Epithelial cell of esophagus (primary cell): ENCODE data around the gene SMIM30.

Experiments used
- DNase-seq: peaks from one replicate; pipeline ENCODE4 v3.0.0; 2010; ENCODE audit warnings: low read depth
- H3K4me3 ChIP-seq: 2 replicates; pipeline ENCODE4 v1.5.1; 2011; ENCODE audit warnings: mild to moderate bottlenecking, low read length, control low read depth
- CTCF ChIP-seq: IDR thresholded peaks from 2 replicates; pipeline ENCODE4 v1.5.1; 2011; ENCODE audit warnings: low read depth, mild to moderate bottlenecking, low read length, control low read depth, inconsistent platforms; ENCODE audit not compliant: insufficient read depth; ENCODE audit errors: missing control alignments

The SMIM30 gene

DNA sequence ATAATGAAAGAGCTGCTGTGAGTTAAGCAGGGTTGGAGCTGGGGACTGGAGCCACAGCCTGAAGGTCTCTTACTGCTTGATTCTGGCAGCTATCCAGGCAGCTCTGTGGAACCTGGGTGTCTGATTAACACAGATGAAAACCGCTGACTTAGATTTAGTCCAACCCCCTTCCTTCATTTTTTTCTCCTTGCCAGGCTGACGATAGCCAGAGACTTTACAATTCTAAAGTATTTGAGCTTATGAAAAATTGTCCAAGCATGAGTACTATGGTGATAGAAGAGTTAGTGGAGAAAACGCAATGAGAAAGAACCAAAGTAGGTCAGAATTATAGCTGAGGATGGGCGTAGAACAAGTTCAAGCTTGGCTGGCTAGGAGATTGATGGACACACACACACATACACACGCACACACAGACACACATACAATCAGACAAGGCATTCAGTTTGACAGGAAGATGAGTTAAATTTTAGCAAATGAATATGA lies 18.2 kb downstream of the SMIM30 start:
- peak; percentile 91 for DNase-seq
- no peak for TF ChIP-seq CTCF
- peak overlapping the region; percentile 26 for H3K4me3 ChIP-seq

DNA sequence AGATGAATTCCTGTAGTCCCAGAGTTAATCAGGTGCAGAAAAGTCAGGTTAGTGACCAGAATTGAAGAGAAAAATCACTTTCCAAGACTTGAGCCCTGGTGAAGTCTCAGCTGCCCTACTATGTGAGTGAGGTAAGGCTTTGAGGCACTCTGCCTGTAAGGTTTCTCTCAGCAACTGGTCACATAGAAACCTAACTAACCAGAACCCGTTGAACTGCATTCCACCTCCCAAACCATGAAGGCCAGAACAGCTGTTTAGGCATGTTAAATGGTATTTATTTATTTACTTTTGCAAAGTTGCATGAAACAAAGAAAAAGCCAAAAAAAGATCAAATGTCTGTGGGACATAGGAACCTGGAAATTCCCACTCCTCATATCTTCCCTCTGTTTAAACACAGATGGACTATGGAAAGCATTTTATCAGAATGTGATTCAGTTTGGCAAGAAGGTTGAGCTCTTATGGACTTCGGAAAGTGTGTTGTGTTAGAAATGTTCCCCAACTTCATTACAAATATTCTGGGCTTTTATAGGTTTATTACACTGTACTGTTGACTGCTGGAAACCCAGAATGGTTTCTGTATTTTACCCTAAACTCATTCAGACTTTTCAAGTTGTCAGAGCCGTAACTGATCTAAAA lies 19.0 kb downstream of the SMIM30 start:
- TF ChIP-seq CTCF, result no peak
- H3K4me3 ChIP-seq, result peak overlapping the region; percentile 26
- DNase-seq, result peak; percentile 94

DNA sequence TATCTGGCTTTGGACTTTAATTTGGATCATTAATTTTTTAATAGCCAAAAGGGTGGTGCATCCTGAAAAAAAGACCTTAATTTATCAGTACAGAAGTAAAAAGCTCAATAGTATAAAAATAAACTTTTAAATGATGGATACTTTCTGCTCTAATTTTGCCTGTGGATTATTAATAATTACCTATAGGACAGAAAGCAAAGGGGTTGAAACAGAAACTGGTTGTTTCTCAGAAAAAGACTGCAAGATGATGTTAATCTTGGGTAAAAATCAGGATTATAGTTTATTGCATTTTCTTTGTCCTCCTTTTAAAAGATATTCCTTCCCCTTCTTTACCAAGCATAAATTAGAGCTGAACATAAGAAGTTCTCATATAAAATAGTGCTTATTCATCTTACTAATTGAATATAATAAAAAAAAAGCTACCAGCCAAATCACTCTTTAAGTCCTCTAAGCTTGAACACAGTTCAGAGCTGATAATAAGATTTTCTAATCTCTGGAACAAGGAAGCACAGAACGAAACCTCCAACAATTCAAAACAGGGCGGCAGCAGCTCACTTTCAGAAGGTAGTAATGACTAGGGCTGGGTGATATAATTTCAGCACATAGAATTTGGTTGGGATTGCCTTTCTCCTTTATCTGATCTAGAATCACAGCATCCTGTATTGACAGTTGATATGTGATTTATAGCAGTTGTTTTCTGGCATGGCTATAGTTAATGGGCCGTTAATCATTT lies 23.7 kb downstream of the SMIM30 start:
- TF ChIP-seq CTCF, result no peak
- no peak for DNase-seq
- no peak overlapping the region for H3K4me3 ChIP-seq

DNA sequence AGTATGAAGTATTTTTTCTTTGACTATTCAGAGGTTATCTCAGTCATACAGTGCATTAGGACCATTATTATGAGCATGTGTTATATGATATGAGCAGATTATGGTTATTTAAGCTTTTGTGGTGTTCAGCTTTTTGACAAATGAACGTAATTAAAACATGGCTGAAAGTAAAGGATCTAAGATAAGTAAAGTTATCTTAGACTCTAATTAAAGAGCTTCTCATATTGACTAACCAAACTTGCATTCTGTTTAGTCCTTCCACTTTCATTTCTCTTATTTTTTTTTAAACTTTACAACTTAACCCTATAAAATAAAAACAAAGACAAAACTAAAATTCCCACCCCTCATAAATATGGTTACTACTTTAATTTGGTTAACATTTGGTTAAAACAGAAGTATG lies 24.8 kb downstream of the SMIM30 start:
- DNase-seq, result no peak
- H3K4me3 ChIP-seq, result no peak overlapping the region
- TF ChIP-seq CTCF, result no peak

- TF ChIP-seq CTCF, result no peak
- DNase-seq, result no peak
- H3K4me3 ChIP-seq, result no peak overlapping the region
Observed at GRCh38 chr7:113092762-113093161, 25.6 kb downstream of the SMIM30 start.

GRCh38 chr7:113087071-113087998 lies 31.0 kb downstream of the SMIM30 start:
- TF ChIP-seq CTCF, result no peak
- H3K4me3 ChIP-seq, result peak overlapping the region; percentile 60
- DNase-seq, result peak; percentile 80
